ENCODE results near the gene CFAP77.
A peak's percentile ranks its signal among the peaks of the same experiment; 100 is the strongest.

CFAP77 gene

DNA sequence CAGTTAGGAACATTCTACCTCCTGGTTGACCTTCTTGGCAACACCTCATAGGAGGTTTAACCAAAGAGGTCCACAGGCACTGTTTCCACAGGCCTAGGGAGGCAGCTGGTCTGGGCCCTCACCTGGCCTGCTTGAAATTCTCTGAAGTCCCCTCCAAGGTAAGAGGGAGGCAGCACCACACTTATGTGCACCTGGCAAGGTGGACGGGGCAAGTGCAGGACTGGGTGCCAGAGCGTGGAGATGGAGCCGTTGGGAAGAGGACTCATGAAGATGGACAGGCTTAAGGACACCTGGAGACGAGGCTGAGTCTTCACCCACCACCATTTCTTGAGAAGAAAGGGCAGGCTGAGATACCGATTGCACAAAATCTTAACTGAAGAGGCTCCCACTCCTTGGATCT is 165.8 kb downstream of the CFAP77 start:
- FAIRE-seq (no peak), DNase-seq (ENCODE audit: low spot score) (no peak)

DNA sequence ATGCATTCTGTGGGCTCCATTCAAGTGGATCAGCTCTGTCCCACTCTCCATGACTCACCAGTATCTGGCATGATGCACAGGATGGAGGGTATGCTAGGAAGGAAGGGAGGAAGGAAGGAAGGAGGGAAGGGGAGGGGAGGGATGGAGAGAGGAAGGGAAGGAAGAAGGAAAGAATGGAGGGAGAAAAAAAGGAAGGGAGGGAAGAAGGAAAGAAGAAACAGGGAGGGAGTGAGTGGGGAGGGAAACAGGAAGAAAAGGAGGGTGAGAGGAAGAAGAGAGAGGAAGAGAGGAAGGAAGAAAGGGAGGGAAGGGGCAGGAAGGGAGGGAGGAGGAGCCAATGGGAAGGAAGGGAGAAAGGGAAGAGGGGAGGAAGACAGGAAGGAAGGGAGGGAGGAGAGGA is 167.1 kb downstream of the CFAP77 start:
- DNase-seq (ENCODE audit: low spot score), result no peak
- FAIRE-seq, result no peak

DNA sequence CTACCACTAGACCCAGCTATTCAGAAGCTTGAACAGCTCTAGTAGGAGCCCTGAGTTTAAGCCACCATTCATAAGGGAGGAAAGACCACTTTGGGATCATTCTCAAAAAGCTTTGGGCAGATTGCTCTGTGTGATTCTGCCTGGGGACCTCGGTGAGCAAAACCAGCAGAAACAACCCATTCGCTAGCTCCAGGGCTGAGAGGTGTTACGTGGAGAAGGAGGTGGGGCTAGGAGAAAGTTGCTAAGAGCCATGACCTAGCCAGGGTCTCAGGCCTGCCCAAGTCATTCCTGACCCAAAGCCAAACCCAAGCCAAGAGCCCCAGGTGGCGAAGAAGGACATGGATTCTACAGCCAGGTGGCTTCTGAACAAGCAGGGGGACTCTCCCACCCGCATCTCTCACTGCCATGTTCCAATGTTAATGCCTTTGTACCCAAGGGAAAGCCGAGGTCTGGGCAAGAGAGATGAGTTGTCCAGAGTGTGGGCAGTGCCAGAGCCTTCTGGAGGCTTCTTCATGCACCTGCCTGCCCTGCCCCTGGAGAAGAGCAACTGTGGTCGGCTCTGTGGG is 168.4 kb downstream of the CFAP77 start:
- no peak for FAIRE-seq
- no peak for DNase-seq (ENCODE audit: low spot score)

DNA sequence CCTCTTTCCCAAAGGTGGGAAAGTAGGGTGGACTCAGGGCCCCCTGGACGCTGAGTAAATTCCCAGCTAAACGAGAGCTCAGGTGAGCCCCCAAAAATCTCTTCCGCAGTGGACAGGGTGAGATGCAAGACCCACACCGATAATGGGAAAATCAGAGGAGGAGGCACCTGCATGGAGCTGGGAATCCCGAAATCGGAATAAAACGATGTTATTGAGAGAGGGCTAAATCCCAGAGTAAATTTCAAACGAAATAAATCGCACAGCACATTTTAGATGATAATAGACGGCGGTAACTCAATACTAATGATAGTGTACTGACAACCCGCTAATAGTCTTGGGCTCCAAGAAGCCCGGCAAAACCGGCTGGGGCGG is 169.4 kb downstream of the CFAP77 start:
- FAIRE-seq (no peak), DNase-seq (ENCODE audit: low spot score) (no peak)

DNA sequence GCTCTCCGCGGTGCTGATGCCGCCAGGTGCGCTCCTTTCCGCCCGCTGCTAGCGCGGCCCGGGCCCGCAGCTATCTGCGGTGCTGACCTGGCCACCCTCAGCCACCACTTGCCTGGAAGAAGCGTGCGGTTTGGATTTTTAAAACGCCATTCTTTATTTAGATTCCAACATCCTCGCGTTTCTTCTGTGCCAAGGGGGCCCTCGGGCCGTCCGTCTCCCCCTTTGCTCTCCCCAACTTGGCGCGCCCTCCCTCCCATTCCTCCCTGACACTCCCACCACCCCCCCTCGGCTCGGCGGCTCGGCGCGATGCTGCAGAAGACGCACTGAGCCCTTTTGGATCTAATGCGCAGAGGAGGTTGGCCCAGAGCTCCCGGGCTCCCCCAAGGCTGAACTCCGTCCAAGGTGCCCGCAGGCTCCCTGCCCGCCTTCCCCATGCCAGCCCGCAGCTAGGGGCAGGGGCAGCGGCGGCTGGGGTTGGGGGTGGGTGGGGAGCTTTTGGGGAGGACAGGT is 172.3 kb downstream of the CFAP77 start, which contains the start of gene BARHL1:
Gene BARHL1, plus strand, starts transcription at position 331 of the 510 bp plus-strand sequence. CDS start 192 bp downstream, outside the sequence.
- FAIRE-seq (no peak), DNase-seq (ENCODE audit: low spot score) (no peak)

DNA sequence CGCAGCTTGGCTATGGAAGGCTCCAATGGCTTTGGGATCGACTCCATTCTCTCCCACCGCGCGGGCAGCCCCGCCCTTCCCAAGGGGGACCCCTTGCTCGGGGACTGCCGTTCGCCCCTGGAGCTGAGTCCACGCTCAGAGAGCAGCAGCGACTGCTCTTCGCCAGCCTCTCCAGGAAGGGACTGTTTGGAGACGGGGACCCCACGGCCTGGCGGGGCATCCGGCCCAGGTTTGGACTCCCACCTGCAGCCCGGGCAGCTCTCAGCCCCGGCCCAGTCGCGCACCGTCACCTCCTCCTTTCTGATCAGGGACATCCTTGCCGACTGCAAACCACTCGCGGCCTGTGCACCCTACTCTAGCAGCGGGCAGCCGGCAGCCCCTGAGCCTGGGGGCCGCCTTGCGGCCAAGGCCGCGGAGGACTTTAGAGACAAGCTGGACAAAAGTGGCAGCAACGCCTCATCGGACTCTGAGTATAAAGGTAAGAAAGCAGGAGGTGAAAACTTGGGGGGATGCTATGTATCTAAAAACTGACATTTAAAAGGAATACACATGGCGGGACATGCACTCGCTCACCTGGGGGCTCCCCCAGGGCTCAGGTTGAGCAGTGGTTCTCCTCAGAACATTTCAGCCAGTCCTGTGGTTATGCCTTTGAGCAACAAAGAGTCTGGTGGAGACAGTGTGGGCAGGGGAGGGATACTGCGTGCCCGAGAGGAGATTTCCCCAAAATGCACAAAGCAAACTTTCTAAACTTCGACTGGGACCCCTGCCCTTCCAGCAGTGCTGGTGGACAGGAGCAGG is 173.0 kb downstream of the CFAP77 start:
- DNase-seq (ENCODE audit: low spot score) (no peak), FAIRE-seq (no peak)

DNA sequence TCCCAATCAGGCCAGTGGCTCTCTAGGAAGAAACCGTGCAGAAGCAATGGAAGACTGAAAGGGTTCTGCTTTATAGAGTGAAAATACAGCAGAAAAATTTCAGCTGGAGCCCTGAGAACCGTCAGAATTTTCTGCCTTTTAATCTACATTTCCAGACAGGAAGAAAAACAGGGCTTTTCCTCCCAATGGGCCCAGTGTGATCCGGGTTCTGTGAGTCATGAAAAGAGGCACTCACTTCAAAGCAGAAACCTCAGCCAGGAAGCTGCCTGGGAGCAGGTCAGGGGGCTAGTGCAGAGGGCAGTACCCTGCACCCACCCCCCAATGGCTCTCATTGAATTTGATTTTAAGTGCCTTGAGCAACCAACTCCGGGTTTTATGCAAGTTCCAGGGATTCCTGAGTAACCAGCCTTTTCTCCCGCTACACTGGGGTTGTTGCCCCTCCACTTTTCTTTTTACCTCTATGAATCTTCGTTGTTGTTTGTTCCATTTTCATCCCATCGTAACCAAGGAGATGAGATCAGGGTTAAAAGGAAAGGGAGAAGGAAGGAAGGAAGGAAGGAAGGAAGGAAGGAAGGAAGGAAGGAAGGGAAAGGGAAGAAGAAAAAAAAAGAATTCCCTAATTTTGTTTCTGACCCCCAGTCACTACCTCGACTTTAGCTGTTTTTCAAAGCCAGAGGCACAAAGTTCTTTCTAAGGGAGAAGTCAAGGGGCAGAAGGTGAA is 173.7 kb downstream of the CFAP77 start:
- FAIRE-seq, result no peak
- DNase-seq (ENCODE audit: low spot score), result no peak

DNA sequence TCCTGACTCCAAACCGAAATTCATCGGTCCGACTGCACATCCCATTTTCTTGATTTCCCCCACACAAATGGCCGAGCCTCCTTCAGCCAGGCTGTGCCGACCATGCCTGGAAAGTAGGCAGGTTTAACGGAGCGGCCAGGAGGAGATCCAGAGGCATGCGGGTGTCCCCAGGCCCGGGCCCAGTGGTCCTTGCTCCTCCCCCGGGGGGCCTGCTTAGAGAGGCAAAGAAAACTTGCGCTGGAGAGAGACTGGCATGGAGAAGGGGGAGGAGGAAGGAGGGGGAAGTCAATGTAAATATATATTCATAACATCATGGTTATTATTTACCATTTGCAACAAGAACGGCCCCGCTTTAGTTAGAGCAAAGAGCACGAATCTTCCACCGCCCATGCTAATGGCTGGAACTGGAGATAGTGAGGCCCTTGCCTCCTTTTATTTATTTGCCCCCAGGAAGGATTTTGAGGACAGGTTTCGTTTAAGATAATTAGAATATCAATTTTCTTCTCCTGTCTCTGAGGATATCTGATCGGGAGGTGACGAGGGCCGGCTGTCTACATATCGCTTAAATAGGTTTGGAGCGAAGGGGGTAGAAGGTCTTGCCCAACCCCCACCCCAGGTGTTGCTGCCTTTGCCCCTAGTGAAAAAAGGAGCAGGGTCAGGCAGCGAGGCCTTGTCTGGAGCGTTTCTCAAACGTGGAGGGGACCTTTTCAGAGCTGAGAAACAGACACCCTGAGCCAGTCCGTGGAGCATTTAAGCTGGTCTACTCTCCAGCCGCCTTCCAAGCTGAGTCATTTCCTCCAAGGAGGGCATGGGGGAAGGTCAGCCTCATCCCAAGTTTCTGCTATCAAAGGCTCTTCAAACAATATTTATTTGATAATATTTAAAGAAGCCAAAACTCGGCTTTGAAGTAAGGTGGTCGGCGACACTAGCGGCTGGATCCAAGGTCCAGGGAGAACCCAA is 174.9 kb downstream of the CFAP77 start:
- FAIRE-seq (no peak), DNase-seq (ENCODE audit: low spot score) (peak; percentile 50)

DNA sequence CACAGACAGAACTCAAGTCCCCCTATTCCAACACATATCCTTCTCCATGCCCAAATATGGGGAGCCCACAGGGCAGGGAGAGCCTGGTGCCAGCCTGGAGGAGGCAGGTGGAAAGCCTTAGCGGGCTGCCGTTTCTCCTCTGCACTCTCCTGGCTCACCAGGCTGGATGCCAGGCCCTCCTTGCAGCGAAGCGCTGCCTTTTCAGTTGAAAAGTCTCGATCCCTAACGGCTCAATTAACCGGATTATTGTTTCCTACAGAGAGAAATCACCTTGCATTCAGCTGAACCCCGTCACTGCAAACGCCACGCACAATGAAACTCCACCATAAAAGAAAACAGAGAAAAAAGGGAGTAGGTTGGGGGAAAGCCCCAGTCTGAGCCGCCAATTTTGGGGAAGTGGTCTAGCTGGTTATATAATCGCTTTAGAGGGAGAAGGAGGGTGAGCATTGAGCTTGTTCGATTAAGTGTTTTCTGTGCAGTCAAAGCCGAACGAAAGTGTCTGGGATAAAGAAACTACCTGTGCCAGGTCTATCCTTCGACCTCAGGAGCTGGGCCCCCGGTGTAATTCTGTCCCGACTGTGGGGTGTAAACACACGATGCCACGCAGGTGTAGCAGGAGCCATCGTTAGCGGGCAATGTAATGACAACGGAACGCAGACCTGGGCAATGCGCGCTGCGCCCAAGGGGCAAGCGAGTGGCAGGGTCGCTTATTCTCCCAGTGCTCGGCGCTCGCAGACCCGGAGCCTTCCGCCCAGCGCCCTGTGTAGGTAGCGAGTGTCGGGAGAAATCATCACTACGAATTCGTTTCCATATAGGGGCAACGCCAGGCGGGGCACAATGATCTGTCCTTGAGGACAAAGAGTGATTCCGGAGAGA is 176.2 kb downstream of the CFAP77 start:
- DNase-seq (ENCODE audit: low spot score) (no peak), FAIRE-seq (no peak)

DNA sequence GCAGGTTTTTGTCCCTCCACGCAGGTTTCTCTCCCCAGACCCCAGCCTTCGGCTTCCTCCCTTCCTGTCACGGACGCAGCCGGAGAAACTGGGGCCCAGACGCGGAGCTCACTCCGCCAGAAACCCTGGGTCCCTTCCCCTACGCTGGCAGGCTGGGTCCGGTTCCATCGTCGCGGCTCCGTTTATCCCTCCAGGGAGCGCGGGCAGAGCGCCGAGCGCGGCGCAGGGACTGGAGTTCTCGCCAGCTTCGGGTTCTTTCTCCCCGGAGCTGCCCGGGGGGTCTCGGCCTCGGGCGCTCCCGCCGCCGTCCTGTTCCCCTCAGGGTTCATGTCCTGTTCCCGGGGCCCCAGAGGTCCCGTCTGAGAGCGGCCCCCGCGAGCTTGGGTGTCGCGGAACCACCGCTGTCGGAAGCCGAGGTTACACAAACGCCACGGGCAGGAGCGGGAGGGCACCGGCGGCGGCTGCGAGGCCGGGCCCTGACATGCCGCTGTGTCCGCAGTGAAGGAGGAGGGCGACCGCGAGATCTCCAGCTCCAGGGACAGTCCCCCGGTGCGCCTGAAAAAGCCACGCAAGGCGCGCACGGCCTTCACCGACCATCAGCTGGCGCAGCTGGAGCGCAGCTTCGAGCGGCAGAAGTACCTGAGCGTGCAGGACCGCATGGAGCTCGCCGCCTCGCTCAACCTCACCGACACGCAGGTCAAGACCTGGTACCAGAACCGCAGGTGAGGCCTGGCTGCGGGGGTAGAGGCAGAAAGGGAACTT is 177.0 kb downstream of the CFAP77 start:
- DNase-seq (ENCODE audit: low spot score) (no peak), FAIRE-seq (no peak)

DNA sequence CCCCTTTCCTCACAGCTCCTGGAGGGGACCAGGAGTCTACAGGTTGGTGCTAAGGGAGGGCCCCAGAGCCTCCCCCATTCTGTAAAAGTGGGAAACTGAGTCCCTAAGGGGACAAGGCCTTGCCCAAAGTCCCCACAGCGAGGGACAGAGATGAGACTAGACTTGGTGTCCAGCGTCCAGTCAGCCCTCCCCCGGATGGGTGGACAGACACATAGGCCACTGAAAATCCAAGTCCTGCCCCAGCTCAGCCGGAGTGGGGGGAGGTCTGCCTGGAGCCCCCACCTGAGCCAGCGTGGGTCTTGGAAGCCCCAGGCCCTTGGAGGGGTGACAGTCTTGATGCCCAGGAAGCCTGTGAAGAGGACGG is 177.6 kb downstream of the CFAP77 start:
- DNase-seq (ENCODE audit: low spot score) (no peak), FAIRE-seq (no peak)

DNA sequence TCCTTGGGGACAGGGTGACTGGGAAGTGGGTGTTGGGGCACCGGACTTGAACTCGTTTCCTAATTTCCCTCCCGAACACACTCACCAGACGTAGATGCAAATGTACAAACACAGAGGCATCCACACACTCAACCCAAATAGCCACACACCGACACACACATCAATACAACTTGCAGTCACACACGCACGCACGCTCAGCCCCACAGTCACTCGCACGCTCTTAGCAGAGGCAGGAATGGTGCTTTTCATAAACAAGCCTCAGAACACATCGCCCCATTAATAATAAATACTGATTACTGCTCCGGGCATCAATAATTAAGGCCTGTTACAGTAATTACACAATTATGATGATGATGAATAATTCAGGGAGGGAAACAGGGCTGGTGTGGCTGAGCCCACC is 178.1 kb downstream of the CFAP77 start:
- DNase-seq (ENCODE audit: low spot score) (no peak), FAIRE-seq (no peak)

DNA sequence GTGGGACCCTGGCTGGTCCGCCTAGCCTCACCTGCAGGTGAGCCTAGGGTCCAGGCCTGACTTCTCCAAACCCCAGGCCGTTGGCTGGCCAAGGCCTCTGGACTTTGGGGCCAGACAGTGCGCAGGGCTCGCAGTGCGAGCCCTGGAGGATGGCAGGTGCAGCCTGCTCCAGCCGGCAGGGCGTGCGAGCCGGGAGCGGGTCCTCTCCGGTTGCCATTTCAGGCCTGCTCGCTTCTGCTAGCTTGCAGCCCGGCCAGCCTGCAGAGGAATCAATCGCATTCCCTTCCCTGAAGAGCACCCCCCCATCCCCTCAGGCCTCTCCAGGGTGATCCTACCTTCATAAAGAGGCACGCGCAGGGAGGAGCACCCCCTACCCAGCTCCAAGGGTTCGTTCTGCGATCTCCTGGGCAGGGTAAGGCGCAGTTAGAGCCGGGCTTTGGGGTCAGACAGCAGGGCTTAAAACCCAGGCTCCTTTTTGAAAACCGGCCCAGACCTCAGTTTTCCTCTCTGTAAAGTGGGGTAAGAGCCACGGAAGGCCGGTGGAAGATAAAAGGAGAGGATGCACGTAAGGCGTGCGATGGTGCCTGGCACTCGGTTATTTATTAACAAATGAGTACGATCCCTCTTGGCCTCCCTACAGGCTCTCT is 178.6 kb downstream of the CFAP77 start:
- FAIRE-seq (no peak), DNase-seq (ENCODE audit: low spot score) (no peak)

DNA sequence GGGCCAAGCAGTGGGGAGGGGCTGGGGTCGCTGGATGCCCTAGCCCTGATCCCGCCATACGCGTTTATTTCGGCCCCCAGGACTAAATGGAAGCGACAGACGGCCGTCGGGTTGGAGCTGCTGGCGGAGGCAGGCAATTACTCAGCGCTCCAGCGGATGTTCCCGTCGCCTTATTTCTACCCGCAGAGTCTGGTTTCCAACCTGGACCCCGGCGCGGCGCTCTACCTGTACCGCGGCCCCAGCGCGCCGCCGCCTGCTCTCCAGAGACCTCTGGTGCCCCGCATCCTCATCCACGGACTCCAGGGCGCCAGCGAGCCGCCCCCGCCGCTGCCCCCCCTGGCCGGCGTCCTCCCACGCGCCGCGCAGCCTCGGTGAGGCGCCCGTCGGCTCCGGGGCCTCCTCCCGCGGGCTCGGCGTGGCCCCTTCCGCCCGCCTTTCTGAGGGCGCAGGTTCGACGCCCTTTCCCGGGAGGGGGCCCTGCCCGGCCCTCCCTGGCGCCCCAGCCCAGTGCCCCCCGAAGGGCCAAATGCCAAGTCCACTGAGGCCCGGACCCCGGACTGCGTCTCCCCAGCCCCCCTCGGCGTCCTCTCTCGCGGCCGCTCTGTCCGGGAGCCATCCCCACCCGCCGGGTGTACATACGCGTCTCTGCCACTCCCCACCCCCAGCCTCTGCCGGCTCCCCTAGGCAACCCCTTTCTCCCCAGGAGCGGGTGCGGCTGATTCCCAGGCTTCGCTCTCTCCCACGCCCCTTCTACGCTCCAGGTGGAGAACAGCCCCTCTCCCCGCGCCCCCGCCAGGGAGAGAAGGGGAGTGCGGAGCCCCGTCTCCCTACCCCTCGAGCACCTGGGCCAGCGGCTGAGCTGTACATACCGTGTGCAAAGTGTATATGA is 179.4 kb downstream of the CFAP77 start:
- FAIRE-seq, result no peak
- no peak for DNase-seq (ENCODE audit: low spot score)

DNA sequence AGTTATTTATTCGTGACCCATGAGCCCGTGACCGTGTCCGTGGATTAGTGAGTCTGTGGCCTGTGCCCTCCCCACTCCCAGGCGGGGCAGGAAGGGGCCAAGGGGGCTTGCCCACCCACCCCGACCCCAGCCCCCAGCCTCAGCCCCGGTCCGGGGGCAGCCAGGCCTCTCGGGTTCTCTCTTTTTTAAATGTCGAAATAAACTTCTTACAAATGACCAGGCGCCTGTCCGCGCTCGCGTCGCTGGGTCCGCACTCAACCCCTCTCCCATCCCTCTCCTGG is 180.0 kb downstream of the CFAP77 start:
- FAIRE-seq, result no peak
- no peak for DNase-seq (ENCODE audit: low spot score)

DNA sequence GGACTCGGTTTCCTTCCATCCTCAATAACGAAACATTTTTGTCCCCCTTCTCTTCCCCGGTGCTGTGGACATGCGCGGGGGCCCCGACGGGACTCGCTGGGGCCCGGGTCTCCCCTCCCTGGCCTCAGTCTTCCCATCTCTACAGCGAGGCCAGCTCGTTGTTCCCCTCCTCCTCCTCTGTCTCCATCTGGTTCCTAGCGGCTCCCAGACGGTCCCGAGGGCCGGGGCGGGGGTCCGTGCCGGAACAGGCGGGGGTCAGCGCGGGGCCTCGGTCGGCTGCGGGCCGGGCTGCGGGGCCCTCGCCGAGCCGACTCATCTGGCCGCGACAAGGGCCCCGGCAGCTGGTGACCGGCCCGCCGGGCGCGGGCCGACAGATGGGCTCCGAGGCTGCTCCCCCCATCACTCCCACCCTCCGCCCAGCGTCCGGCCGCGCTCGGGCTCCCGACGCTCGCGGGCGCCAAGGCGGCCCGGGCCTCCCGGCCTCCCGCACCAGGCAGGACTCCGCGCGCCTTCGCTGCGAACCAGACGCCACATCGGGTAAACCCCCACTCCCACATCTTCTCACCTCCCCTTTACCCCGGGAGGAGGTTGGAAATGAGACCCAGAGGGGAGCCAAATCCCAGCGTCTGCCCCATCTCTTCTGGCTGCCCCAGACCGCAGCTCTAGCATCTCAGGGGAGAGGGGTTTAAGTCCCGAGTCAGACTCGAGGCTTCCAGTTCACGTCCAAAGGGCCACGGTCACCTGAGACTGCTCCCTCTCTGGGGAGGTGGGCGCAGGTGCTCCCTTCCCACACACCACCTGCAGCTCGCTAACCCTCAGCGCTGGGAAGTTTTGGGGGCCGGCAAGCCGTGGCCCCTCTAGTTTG is 180.5 kb downstream of the CFAP77 start:
- FAIRE-seq (no peak), DNase-seq (ENCODE audit: low spot score) (no peak)

DNA sequence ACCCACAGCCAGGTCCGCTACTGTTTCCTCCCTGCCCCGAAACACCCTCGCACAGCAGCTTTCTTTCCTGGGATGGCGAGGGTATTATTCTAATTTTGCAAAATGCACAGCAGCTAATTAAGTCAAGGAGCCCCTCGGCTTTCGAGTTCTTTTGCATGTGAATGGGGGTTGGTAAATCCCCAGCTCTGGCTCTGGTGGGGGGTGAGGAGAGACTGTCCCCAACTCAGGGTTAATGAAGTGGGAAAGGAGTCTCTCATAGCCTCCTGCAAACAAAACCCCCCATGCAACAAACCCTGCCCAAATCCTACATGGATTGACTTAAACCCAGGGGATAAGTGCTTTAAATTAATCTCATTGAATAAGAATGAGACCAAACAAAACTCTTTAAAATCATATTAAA is 181.2 kb downstream of the CFAP77 start:
- FAIRE-seq, result no peak
- no peak for DNase-seq (ENCODE audit: low spot score)

Measured in urothelium cell line (cell line).